Uterus (tissue), 4 donors: ENCODE data around the gene ITGA2. TPM values are rescaled to one million over a fixed set of nuclear protein-coding genes. Genes with fewer than 3 reads are reported as not detected.

Experiments
- DNase-seq, 2 donors: peaks; one replicate each; pipeline ENCODE4 v3.0.0-alpha.2; 2019 to 2020
- H3K27ac ChIP-seq, 2 donors: fragments of 200-600 bp; sonication (generic); 1 replicate in 1 of 2; 2 replicates in 1 of 2; pipeline ENCODE4 v1.5.1; 2016 to 2018
- H3K27me3 ChIP-seq, 2 donors: fragments of 200-600 bp; sonication (generic); one replicate each; pipeline ENCODE4 v1.5.1; 2018 to 2019; ENCODE audit warnings: control low read depth in 1 of 2
- H3K36me3 ChIP-seq, 2 donors: fragments of 200-600 bp; sonication (generic); one replicate each; pipeline ENCODE4 v1.5.1; 2019; ENCODE audit warnings: control low read depth in 1 of 2
- H3K4me1 ChIP-seq, 2 donors: fragments of 200-600 bp; sonication (generic); one replicate each; pipeline ENCODE4 v1.5.1; 2018 to 2019; ENCODE audit warnings: control low read depth in 1 of 2
- H3K4me3 ChIP-seq, 2 donors: fragments of 200-600 bp; sonication (generic); 1 replicate in 1 of 2; 2 replicates in 1 of 2; pipeline ENCODE4 v1.5.1; 2018 to 2019; ENCODE audit warnings: mild to moderate bottlenecking in 1 of 2
- H3K9me3 ChIP-seq, 2 donors: fragments of 200-600 bp; sonication (generic); one replicate each; pipeline ENCODE4 v1.5.1; 2019; ENCODE audit warnings: control low read depth in 1 of 2
- POLR2A ChIP-seq, 2 donors: fragments of 450-650 bp; IDR thresholded peaks; one replicate each; pipeline ENCODE4 v1.6.1; 2016; ENCODE audit warnings: antibody characterized with exemption in 2 of 2, mild to moderate bottlenecking in 1 of 2, moderate library complexity in 1 of 2
- intact Hi-C: fragments of 100-400 bp; cut with DNase I; formaldehyde crosslinking; loops from one replicate; pipeline ENCODE4 v1.15.1; 2023; ENCODE audit warnings: low total_unique reads
- total RNA-seq, 4 donors: library from RNA; depleted of rRNA in 3 of 4; stranded (reverse); fragments of >200 nt in 3 of 4; gene quantifications; one replicate each; pipeline versions ENCODE4 v1.1.0 to v1.2.4, GENCODE V29; 2014 to 2023
- TF ChIP-seq, protein P1 (sequence below), 4 experiments: fragments of 200-600 bp in 2 of 4; fragments of 450-650 bp in 2 of 4; sonication (generic) in 2 of 4; IDR thresholded peaks; one replicate each; pipeline ENCODE4 v1.5.1; 2016 to 2019; ENCODE audit warnings: antibody characterized with exemption in 4 of 4, mild to moderate bottlenecking in 2 of 4, moderate library complexity in 1 of 4
- donor health status: DM: yes; HTN: yes; CAD: no.

Gene ITGA2
- total RNA-seq, 4 donors from 2014 or later: 1.3 to 22.4 (median 4.5) TPM

DNA sequence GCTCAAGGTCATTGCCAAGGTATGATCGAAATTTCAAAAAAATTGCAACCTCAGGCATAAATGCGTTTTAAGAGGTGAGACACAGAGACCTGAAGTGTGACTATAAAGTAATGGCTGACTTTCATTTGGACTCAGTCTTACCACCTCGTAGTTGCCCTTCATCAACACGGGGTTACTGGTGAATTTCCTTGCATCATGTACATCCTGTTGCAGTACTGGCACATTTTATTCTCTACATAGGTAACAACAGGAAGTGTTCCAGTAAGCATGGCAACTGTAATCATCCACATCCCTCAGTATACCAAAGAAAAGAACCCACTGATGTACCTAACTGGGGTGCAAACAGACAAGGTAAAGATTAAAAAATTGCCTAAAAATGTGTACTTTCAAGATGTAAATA lies 91.1 kb downstream of the ITGA2 start:
- Histone ChIP-seq H3K4me3 (no peak overlapping the region), H3K27me3 (no peaks in the 10 kb centered on the region), H3K9me3 (no peaks in the 10 kb centered on the region), H3K27ac (no peak overlapping the region), H3K36me3 (no peaks in the 10 kb centered on the region), H3K4me1 (no peaks in the 10 kb centered on the region)
- intact Hi-C loops: no loop called here
- TF ChIP-seq POLR2A (IDR thresholded peaks at IDR 0.05): no peak
- TF ChIP-seq, protein P1, sequence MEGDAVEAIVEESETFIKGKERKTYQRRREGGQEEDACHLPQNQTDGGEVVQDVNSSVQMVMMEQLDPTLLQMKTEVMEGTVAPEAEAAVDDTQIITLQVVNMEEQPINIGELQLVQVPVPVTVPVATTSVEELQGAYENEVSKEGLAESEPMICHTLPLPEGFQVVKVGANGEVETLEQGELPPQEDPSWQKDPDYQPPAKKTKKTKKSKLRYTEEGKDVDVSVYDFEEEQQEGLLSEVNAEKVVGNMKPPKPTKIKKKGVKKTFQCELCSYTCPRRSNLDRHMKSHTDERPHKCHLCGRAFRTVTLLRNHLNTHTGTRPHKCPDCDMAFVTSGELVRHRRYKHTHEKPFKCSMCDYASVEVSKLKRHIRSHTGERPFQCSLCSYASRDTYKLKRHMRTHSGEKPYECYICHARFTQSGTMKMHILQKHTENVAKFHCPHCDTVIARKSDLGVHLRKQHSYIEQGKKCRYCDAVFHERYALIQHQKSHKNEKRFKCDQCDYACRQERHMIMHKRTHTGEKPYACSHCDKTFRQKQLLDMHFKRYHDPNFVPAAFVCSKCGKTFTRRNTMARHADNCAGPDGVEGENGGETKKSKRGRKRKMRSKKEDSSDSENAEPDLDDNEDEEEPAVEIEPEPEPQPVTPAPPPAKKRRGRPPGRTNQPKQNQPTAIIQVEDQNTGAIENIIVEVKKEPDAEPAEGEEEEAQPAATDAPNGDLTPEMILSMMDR (IDR thresholded peaks at IDR 0.05): no peak
- no peak for DNase-seq

DNA sequence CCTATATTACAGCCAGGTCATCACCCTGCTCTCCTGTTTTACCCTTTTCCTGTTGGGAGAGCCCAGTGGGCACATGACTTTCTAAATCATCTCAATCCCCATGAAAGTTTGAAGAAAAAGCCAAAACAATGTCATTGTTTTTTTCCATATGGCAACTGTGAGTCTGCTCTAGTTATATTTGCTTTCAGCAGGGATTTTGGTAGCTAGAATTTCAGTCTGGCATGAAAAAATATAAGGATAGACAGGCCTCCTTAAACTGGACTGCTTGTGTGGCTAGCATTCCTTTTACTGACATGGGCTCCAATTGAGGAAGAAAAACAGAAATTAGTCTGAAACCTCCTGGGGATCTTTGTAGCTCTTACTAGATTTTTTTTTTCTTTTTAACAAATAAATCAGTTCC lies 94.8 kb downstream of the ITGA2 start:
- intact Hi-C loops: no loop called here
- H3K36me3 ChIP-seq: no peaks in the 10 kb centered on the region
- no peak overlapping the region for H3K27ac ChIP-seq
- no peak overlapping the region for H3K4me3 ChIP-seq
- no peaks in the 10 kb centered on the region for H3K27me3 ChIP-seq
- no peaks in the 10 kb centered on the region for H3K4me1 ChIP-seq
- no peak for DNase-seq
- TF ChIP-seq, protein P1 (IDR thresholded peaks at IDR 0.05): no peak
- no peak for TF ChIP-seq POLR2A (IDR thresholded peaks at IDR 0.05)
- H3K9me3 ChIP-seq: no peaks in the 10 kb centered on the region

DNA sequence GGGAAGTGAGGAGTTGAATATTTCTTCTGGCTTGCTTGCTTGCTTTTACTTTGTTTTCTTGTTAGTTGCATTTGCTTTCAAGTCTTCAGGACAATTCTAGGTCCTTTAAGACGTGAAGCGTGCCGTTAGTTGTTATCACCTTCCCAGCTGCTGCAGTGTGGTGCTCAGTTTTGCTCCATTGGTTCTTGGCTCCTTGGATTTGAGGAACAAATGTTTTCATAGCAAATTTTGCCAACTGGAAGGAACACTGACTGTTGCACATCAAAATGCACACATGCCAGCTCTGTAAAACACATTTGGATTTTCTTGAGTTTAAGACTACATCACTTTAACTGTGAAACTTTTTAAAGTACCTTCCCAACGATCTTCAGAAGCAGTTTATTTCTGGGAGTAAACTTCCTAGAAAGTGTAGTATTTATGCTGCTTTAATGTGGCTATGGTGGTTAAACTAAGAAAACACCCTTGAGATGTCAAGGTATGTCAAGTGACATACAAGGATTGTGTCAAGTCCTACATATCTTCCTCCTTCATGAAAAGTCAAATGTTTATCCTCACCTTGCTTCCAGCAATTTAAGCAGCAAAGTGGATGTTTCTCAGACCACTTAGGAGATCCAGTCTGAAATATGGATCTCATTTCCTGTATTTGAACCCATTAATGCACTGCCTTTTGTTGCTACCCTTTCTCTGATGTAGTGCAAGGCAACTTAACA lies 95.5 kb downstream of the ITGA2 start:
- Histone ChIP-seq H3K4me3 (no peak overlapping the region), H3K9me3 (no peaks in the 10 kb centered on the region), H3K27ac (no peak overlapping the region), H3K36me3 (no peaks in the 10 kb centered on the region), H3K27me3 (no peaks in the 10 kb centered on the region), H3K4me1 (no peaks in the 10 kb centered on the region)
- intact Hi-C loops: no loop called here
- no peak for DNase-seq
- no peak for TF ChIP-seq POLR2A (IDR thresholded peaks at IDR 0.05)
- TF ChIP-seq, protein P1 (IDR thresholded peaks at IDR 0.05): no peak

DNA sequence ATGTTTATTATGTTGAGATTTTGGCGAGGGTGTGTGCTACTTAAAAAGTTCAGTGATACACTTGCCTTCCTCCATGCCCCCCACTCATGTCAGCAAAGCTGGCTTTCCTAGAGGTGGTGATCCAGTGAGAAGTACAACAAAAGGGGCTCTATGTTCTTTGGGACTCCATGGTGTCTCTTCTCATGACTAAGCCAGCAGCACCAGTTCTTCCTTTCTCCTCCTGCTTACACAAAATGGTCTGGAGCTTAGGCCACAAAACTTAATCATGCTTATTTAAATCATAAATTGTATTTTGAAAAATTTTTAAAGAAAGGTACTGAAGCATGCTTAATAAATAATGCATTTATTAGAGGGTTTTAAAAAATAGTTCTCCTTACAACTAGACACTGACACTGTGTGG lies 98.0 kb downstream of the ITGA2 start:
- no peak overlapping the region for H3K27ac ChIP-seq
- no peaks in the 10 kb centered on the region for H3K9me3 ChIP-seq
- TF ChIP-seq POLR2A (IDR thresholded peaks at IDR 0.05): no peak
- TF ChIP-seq, protein P1 (IDR thresholded peaks at IDR 0.05): no peak
- DNase-seq: no peak
- intact Hi-C loops: no loop called here
- H3K36me3 ChIP-seq: no peaks in the 10 kb centered on the region
- H3K27me3 ChIP-seq: no peaks in the 10 kb centered on the region
- no peaks in the 10 kb centered on the region for H3K4me1 ChIP-seq
- H3K4me3 ChIP-seq: no peak overlapping the region

DNA sequence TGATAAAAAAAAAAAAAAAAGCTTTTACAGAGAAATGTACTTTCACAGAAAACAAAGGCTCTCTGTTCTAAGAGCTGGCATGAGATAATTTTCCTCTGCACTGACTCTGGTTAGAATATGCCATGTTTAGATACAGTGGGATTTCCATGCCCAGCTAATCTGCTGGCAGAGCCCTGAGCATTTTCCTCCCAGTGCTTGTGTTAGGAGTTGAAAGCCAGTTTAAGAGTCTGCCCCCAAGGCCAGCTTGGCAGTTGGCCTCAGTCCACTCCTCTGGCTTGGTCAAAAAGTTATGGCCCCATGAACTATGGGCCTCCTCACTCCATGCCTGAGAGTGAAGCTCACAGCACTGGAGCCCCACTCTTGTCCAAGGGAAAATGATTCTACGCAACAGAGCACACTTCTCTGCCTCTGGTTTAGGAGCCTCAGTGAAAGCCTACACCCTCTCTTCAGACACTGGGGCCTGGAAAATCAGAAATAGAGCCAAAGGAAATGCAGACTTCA lies 98.5 kb downstream of the ITGA2 start:
- intact Hi-C loops: no loop called here
- Histone ChIP-seq H3K4me3 (no peak overlapping the region), H3K27me3 (no peaks in the 10 kb centered on the region), H3K27ac (no peak overlapping the region), H3K9me3 (no peaks in the 10 kb centered on the region), H3K4me1 (no peaks in the 10 kb centered on the region), H3K36me3 (no peaks in the 10 kb centered on the region)
- no peak for TF ChIP-seq POLR2A (IDR thresholded peaks at IDR 0.05)
- TF ChIP-seq, protein P1 (IDR thresholded peaks at IDR 0.05): no peak
- no peak for DNase-seq
